ENCODE measurements around the gene ANK2.

ANK2 gene

DNA sequence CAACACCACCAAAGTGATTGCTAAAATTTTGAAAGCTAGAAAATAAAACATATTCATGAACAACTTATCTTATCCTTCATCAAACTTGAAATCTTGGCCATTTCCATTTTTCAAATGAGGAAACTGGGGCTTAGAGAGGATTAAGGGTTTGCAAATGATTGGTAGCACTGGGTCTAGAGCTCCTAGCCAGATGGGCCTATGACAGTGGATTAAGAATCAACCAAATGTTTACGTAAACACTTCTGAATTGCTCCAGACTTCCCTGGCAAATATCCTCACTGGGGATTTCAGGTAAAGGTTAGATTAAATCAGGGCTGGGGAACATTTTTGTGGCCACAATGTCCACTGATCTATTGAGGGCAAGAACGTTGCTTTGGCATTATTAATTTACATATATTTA is 241.2 kb downstream of the ANK2 start:
- no peak for DNase-seq (ENCODE audit: low read depth)

DNA sequence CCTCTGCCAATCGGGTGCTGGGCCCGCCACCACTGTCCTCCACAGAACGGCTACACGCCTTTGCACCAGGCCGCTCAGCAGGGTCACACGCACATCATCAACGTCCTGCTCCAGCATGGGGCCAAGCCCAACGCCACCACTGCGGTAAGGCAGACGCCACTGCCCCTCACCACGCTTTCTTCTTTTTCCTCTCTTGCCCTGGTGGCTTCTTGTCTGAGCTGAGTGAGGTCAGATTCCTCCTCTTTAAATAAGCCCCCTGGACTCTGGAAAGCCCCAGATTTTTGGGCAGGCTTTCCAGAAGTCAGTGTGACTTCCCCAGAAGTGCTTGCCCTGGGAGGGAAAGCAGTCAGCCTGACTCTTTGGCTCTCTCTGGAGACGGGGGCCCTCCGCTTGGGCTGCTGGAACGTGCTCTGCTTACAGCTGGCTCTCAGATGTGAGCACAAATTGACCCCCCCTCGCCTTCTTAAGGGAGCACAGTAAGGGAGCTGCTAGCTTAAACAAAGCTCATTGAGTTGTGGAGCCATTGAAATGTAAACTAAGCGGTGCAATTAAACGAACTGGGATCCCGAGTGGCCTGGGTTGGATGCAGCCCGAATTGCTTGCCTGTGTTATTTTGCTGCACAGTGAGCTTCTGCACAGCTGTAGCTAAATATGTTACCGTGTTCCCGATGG is 243.1 kb downstream of the ANK2 start:
- no peak for DNase-seq (ENCODE audit: low read depth)

DNA sequence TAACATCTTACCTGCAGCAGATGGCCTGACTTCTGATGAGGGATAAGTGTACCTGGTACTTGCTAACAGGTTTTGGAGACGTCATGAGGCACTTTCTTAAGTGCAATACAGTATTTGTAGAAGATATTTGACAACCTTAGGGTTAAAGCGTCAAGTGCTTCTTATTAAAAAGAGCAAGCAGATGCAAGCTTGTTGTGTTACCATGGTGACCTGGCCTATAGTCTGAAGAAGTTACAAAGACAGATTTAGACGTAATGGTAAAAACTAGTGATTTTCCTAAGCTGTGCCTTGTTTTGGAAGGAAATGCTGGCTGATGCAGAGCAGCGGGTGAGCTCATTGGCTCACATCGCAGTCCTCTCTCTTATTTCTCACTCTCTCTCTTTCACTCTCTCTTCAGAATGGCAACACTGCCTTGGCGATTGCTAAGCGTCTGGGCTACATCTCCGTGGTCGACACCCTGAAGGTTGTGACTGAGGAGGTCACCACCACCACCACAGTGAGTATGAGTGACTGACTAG is 243.6 kb downstream of the ANK2 start:
- no peak for DNase-seq (ENCODE audit: low read depth)

DNA sequence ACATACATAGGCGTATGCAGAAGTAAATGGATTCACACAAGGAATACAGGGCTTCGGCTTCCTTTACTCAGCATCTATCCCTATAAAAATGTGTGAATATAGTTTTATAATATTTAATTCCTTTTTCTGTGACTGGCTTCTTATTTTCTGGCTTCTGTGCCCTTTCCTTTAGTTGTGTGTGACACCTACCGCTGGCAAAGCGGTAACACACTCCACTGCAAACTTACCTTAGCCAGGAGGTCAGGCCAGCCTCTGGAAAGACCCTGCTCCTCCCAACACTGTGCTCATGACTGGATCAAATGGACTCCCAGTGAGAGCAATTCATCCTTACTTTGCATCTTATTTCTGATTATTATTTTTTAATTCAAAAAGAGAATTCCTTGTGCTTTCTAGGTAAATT is 244.2 kb downstream of the ANK2 start:
- DNase-seq (ENCODE audit: low read depth), result no peak

DNA sequence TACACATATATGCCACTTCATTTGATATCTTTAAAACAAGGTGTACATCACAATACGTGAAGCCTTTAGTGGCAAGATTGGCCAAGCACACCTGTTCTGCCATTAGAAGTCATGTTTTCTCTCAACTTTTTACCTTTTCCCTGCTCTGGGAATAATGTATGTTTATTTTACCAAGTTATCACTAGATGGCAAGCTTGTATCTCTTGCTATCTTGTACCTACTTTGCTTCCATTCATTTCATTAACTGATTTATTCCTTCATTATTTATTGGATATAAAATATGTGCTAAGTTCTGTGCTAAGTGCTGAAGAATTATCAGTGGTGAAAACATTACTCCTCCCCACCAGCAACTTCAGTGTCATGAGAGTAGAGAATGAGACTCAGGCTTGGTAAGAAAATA is 245.5 kb downstream of the ANK2 start:
- no peak for DNase-seq (ENCODE audit: low read depth)

DNA sequence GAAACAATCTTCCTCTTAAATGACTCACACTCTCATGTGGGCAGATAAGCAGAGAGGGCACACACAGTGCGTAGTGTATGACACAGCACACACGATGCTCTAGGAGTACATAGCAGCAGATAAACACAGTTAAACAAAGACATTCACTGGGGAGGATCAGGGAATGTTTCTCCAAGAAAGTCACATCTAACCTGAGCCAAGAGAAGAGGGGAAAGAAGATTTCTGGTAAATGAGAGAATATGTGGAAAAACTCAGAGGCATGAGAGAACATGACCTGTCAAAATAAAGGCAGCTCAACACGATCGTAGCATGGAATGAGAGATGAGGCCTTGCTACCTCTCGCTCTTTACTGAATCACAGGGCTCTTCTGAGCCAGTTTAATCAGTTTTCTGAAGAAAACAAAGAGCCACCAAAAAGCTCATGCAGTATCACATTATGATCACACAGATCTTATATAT is 251.0 kb downstream of the ANK2 start:
- DNase-seq (ENCODE audit: low read depth), result no peak

DNA sequence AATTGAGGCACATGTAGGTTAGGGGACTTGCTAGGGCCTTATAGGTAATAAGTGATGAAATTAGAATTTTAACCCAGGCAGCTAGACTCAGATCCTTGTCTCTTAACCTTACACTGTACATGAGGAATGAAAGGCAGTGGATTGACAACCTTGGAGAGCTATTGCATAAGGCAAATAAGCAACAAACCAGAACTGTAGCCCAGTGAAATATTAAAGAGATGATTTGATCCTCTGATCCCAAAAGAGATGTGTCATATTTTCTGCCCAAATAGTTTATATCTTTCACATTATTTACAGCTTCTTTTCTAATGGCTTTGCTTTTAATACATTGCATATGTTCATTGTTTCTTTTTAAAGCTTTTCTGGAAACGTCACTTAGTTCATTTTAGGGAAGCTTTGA is 252.6 kb downstream of the ANK2 start:
- no peak for DNase-seq (ENCODE audit: low read depth)

DNA sequence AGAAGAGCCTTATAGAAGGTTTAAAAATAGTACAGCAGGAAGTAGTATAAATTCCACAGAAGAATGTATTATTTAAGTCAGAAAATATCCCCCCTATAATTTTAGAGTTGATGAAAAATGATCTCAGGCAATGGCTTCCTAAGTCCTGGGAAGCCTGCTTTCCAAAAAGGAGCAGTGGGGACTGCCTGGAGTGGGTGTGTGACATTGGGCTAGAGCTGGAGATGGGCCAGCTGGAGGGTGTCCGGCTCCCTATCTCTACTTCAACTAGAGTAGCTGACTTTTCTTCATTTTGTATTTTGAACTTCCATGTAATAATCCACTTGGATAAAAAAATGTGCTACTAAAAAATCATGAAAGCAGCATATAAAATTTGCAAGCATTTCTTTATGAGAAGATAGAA is 253.9 kb downstream of the ANK2 start:
- no peak for DNase-seq (ENCODE audit: low read depth)

DNA sequence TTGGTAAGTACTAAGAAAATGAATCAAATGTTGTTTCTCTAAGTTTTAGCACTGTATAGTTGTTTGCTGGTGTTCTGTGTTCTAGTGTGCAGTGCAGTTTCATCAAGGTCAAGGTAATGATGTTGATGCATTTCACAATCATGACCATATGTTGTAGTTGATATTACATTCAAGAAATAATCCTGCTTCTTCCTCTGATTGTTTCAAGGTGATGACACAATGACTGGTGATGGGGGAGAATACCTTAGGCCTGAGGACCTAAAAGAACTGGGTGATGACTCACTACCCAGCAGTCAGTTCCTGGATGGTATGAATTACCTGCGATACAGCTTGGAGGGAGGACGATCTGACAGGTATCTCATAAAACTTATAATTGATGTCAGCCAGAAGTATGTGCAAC is 261.6 kb downstream of the ANK2 start:
- DNase-seq (ENCODE audit: low read depth), result no peak

DNA sequence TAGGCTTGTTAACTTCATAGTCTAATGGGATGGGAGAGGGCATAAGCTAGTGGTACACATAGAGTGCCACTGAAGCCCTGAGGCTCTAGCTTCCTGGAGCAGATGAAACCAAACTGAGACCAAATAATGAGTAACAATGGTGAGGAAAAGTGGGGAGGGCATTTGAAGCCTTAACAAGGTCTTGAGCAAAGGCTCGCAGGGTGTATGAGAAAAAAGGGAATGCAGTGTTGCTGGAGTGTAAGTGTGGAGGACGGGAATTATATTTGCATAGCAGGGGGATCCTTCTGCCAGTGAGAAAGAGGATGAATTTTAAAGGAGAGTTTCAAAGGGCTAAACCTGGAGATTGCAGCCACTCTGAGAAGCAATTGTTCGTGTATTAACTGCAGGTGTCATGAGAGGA is 263.1 kb downstream of the ANK2 start:
- DNase-seq (ENCODE audit: low read depth), result no peak

DNA sequence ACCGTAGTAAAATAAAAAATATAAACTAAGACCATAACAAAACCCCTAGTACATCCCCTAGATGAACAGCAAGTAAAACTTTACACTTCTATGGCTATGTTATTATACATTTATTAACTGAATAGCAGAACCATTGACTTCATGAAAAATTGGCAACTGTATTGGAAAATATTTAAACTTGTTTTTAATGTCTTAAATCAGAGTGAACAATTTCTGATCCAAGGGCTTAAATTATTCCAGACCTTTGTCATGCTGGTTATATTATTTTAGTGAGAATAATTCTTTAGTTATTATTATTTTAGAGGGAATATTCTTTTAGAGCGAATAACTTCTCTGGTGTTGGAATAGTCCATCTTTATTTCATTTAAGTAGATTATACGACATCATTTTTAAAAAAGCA is 265.0 kb downstream of the ANK2 start:
- no peak for DNase-seq (ENCODE audit: low read depth)

DNA sequence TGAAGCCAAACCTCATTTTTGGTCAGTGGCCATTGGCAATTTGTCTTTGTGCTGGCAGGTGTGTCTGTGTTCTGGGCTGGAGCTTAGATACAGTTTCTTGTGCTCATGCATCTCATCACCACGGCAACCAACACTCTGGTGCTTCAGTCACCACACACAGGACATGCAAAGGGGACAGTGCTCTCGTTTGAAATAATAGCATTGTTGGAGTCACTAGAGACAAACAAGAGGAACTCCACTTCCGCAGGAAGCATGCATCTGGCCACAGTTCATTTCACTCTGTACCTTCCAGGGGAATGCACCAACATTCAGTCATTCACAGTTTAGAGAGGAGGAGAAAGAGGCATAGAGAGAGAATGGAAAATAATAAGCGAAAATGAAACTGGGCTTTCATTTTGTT is 267.4 kb downstream of the ANK2 start:
- DNase-seq (ENCODE audit: low read depth), result no peak

DNA sequence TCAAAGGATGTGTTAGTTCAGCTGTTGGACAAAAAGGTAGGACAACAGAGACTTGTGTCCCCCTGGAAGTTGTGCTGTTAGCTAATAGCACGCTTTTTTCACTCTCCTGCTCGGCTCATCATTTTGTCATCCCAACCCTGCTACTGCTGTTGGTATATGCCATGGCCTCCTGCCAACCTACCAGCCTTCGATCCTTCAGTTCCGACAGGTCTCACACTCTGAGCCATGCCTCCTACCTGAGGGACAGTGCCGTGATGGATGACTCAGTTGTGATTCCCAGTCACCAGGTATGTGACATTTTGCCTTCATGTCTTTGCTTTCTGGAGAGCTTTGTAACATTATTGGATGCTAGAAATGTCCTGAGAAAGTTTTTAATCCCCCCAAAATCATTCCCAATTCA is 268.1 kb downstream of the ANK2 start:
- no peak for DNase-seq (ENCODE audit: low read depth)

DNA sequence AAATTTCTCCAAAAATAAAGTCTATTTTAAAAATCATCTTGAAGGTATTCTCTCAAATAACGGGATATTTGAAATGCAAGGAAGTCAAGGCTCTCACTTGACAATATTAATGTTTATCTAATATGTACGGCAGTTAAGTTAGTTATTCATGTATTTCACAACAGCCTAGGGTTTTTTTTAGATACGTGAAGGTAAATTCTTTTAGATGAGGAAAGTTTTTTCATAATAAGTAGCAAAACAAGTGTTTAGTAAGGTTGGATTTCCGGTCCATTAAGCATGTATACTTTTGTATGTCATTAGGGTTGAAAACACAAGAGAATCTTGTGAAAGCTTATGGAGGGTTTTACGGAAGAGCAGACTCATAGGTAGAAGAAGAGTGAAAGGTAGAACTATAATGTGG is 273.3 kb downstream of the ANK2 start:
- no peak for DNase-seq (ENCODE audit: low read depth)

DNA sequence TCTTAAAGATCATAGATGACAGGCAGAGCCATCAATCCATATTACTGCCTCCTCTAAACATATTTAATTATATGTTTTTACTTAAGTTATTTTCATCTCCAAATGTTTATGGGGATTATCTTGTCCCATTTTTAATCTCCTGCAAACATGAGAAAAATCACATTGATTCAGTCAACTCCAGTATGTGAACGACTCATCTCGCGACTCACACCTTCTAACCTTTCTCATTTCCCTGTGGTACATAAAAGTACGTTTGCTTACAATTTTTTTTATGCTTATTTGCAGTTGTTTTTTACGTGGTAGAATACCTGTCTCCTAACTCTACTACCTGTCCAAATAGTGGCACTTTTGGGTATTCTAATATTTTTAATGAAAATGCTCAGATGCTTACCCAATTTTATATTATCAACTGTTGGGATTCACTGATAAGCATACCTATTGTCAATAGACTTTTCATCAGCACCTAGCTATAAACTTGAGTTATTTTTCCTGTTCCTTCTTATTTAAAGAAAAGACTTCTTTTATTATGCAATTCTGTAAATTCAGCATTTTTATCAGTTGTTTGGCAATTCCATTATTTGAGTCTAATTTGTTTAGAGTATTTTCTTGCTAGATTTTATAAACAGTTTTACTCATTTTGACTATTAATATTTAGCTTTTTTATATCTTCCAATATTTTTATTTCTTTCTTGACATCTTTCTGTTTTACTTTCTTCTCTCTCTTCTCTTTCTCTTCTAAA is 276.6 kb downstream of the ANK2 start:
- no peak for DNase-seq (ENCODE audit: low read depth)

DNA sequence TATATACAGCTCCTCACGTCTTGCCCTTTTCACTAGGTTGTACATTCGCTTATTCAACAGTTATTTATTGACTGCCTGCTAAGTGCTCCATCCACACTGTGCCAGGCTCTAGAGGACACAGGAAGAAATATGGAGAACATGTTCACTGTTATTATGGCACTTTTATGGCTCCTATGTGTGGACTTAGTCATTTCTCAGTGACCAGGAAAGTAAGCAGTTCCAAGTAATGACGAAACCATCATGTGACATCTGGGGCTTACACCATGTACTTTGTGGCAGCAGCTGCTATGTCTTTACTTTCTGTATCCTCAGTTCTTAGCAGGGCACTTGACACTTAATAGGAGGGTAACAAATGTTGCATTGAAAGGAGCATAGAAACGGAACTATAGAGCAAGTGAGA is 278.0 kb downstream of the ANK2 start:
- DNase-seq (ENCODE audit: low read depth), result no peak

DNA sequence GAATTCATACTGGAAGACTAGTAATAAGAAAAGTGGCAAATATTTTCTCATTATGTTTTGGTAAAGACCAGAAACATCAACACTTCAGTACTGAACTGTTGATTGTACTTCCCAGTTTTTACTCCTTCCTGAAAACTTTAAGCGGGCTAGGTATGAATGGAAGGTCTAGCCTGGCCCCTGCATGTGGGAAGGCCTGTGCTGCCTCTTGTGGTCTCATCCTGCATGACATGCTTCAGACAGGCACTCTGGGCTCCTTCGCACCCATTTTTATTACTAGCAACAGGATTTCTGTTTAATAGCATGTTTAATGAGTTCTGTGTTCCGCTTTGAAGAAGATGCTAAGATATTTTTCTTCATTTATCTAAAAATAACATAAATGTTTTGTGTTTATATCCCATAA is 279.1 kb downstream of the ANK2 start:
- DNase-seq (ENCODE audit: low read depth), result no peak

DNA sequence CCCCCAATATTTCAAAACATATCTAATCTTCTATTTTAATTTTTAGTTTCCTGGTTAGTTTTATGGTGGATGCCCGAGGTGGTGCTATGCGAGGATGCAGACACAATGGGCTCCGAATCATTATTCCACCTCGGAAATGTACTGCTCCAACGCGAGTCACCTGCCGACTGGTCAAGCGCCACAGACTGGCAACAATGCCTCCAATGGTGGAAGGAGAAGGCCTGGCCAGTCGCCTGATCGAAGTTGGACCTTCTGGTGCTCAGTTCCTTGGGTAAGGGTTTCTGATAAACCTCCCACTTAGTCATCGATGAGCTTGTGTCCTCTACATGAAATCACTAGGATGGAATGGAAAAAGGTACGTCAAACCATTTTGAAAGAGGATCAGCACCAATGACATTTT is 280.7 kb downstream of the ANK2 start:
- DNase-seq (ENCODE audit: low read depth), result no peak

DNA sequence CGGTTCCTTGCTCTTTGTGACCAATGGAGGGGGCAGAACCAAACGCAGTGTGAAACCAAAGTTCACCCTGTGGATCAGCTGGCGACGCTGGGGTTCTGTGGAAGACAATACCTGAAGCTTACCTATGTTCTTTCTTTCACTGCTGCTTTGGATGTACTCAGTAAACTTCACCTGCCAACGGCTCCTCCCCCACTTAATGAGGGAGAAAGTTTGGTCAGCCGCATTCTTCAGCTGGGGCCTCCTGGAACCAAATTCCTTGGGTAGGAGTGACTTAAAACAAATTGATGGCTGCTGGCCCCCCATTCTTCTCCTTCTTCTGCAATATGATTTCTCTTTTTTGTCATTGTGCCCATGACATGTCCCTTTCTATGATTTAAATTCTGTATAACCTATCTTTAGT is 282.4 kb downstream of the ANK2 start:
- DNase-seq (ENCODE audit: low read depth), result no peak

DNA sequence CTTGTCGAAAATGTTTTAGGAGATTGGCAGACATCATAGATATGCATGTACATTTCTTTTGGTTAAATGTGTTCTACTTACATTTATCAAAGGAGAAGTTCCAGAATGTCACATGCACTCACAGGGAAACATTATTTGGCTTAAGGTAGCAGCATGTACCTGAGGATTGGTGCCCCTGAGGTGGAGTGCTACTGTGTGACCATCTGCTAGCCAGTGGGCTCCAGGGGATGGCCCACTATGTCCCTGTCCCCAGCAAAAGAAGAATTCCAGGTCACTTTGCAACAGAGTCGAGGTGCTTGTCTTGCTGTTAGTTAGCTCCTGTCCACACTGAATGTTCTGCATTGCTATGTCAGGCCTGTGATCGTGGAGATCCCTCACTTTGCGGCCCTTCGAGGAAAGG is 283.2 kb downstream of the ANK2 start:
- no peak for DNase-seq (ENCODE audit: low read depth)

DNA sequence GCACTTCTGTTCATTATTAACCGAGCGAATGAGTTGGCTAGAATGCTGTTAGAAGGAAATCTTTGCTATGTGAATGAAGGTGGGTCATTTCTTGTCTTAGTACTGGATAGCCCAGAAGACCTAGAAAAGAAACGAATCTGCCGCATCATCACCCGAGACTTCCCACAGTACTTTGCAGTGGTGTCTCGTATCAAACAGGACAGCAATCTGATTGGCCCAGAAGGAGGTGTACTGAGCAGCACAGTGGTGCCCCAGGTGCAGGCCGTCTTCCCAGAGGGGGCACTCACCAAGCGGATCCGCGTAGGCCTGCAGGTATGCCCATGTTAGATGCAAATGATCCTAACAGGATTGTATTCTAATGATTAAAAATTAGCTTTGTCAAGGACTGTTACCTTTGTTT is 286.3 kb downstream of the ANK2 start:
- DNase-seq (ENCODE audit: low read depth), result no peak

DNA sequence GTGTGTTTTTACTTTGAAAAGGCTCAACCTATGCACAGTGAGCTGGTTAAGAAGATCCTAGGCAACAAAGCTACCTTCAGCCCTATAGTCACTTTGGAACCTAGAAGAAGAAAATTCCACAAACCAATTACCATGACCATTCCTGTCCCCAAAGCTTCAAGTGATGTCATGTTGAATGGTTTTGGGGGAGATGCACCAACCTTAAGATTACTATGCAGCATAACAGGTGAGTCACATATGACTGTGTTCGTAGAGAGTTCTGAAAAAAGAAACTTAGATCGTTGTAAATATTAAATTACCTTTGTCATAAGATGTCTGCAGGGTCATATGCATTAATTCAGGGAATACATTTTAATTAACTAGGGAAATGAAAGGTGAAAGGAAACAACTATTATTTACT is 287.1 kb downstream of the ANK2 start:
- no peak for DNase-seq (ENCODE audit: low read depth)

DNA sequence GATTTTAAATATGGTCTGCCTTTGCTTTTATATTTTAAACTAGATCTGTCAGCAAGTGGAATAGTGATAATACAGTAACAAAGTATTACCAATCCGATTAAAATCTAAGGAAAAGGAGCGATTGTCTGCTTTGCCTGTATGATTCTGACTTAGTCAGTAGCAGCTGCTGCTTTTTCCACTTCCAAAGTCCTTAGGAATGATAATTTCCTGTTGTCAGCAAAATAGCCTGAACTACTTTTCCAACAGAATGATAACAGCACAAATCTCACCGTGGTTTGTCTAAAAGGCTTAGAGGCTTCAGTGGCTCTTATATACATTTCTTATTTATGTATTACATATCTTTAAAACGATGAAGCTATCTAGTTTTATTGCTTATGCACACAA is 290.0 kb downstream of the ANK2 start:
- DNase-seq (ENCODE audit: low read depth), result no peak

DNA sequence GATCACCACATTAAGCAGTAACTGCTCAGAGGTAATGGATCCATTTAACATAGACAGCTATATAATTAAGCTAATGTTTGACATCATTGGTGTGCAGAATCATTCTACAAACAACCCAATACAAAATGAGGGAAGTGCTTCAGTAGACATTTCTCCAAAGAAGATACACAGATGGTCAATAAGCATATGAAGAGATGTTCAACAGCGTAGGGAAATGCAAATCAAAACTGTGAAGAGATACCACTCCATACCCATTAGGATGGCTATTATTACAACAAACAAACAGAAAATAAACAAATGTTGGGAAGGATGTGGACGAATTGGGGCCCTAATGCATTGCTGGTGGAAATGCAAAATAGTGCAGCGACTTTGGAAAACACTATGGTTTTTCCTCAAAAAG is 294.6 kb downstream of the ANK2 start:
- DNase-seq (ENCODE audit: low read depth), result no peak
